Astrocyte (in vitro differentiated cells and primary cell): Measurements from ENCODE around the gene OR11G2.

Source experiments
- CTCF ChIP-seq: IDR thresholded peaks from 2 replicates; pipeline ENCODE4 v1.5.1; 2011; ENCODE audit warnings: low read depth, mild to moderate bottlenecking, inconsistent platforms, low read length, moderate library complexity; ENCODE audit not compliant: insufficient read depth
- EZH2 ChIP-seq: IDR thresholded peaks from 2 replicates; pipeline ENCODE4 v1.6.1; 2012; ENCODE audit warnings: mild to moderate bottlenecking, low read length, inconsistent platforms; ENCODE audit not compliant: insufficient read depth

- TF ChIP-seq CTCF (no peak), EZH2 (no peak)
Measured at GRCh38 chr14:20177433-20177974, 13.2 kb upstream of the OR11G2 start.
